ENCODE results near the gene NCAPD3.
"Not testable (repeated sequence)": the region's sequence is repeated elsewhere in the genome, so short reads cannot be mapped to it uniquely, and the experiment has no call there.

NCAPD3 gene

GRCh38 chr11:134224710-134225664 is 1.2 kb upstream of the NCAPD3 start:
- no peak for DNase-seq (ENCODE audit: low spot score)

- DNase-seq (ENCODE audit: low spot score), result no peak
Observed at GRCh38 chr11:134223121-134223520, 646 bp downstream of the NCAPD3 start.

GRCh38 chr11:134216816-134217215 is 7.0 kb downstream of the NCAPD3 start:
- DNase-seq (ENCODE audit: low spot score), result no peak

GRCh38 chr11:134215836-134216235 is 7.9 kb downstream of the NCAPD3 start:
- no peak for DNase-seq (ENCODE audit: low spot score)

- DNase-seq (ENCODE audit: low spot score), result no peak
Observed at GRCh38 chr11:134207538-134208239, 16.1 kb downstream of the NCAPD3 start.

- DNase-seq (ENCODE audit: low spot score), result no peak
Observed at GRCh38 chr11:134206185-134206584, 17.6 kb downstream of the NCAPD3 start.

GRCh38 chr11:134205729-134206128 is 18.0 kb downstream of the NCAPD3 start:
- no peak for DNase-seq (ENCODE audit: low spot score)

- no peak for DNase-seq (ENCODE audit: low spot score)
Observed at GRCh38 chr11:134202661-134203060, 21.1 kb downstream of the NCAPD3 start.

- no peak for DNase-seq (ENCODE audit: low spot score)
Observed at GRCh38 chr11:134200688-134201087, 23.1 kb downstream of the NCAPD3 start.

- no peak for DNase-seq (ENCODE audit: low spot score)
Observed at GRCh38 chr11:134199531-134199930, 24.2 kb downstream of the NCAPD3 start.

- DNase-seq (ENCODE audit: low spot score), result no peak
Observed at GRCh38 chr11:134196756-134197155, 27.0 kb downstream of the NCAPD3 start.

GRCh38 chr11:134188092-134188491 is 35.7 kb downstream of the NCAPD3 start:
- DNase-seq (ENCODE audit: low spot score), result not testable (repeated sequence)

GRCh38 chr11:134181707-134182106 is 42.1 kb downstream of the NCAPD3 start:
- no peak for DNase-seq (ENCODE audit: low spot score)

GRCh38 chr11:134178032-134178674 is 45.6 kb downstream of the NCAPD3 start:
- no peak for DNase-seq (ENCODE audit: low spot score)

GRCh38 chr11:134176284-134176683 is 47.5 kb downstream of the NCAPD3 start:
- DNase-seq (ENCODE audit: low spot score), result no peak

GRCh38 chr11:134173296-134173695 is 50.5 kb downstream of the NCAPD3 start:
- no peak for DNase-seq (ENCODE audit: low spot score)

GRCh38 chr11:134171951-134172350 is 51.8 kb downstream of the NCAPD3 start:
- no peak for DNase-seq (ENCODE audit: low spot score)

GRCh38 chr11:134170919-134171281 is 52.9 kb downstream of the NCAPD3 start:
- no peak for DNase-seq (ENCODE audit: low spot score)

GRCh38 chr11:134170177-134170918 is 53.4 kb downstream of the NCAPD3 start:
- no peak for DNase-seq (ENCODE audit: low spot score)

GRCh38 chr11:134164490-134165370 is 59.0 kb downstream of the NCAPD3 start:
- no peak for DNase-seq (ENCODE audit: low spot score)

GRCh38 chr11:134159652-134160051 is 64.1 kb downstream of the NCAPD3 start:
- no peak for DNase-seq (ENCODE audit: low spot score)
